ENCODE measurements around the gene STPG3.
A peak's percentile ranks its signal among the peaks of the same experiment; 100 is the strongest.

The STPG3 gene

DNA sequence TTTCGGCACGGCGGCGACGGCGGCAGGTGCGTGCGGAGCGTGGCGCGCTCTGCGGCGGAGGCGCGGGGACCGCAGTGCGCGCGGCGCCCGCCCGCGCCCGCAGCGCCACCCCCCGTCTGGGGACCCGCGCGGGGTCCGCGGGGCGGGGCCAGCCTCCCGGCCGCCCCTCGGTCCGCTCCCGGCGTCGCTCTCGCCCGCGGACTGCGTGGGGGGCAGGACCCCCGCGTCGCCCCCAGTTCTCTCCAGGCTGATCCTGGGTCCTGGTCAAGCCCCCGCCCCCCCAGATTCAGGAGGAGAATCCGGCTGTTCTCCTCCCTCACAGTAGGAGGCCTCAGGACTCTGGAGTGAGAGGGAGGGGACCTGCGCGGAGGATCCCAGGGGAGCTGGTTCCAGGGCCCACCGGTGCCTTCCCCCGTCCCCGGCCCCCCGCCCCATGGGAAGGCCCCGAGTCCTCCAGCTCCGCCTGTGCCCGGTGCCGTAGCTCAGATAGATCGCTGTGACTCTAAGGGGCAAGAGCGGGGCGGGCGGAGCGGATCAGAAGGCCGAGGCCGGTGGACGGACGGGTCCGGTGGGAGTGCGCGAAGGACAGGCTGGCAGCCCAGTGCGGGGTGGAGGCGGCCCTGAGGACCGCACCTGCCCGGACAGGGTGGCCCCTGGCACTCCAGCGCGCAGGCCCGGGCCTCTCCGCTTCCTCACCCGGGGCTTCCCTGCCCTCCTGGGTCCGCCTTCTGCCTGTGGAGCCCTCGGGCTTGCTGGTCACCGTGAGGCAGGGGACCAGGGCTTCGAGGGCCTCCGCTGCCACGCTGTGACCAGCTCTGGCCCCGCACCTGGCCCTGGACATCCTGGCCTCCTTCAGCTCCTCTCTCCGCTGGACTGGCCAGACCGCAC, 28.7 kb upstream of the STPG3 start, which contains the start of gene RNF208:
Gene RNF208, minus strand, starts transcription at position 51 of the 888 bp plus-strand sequence. CDS start 1,028 bp downstream, outside the sequence.
- DNase-seq (ENCODE audit: low spot score) = no peak

GRCh38 chr9:137223078-137223970, 27.8 kb upstream of the STPG3 start:
- peak; percentile 97 for DNase-seq (ENCODE audit: low spot score)

GRCh38 chr9:137224830-137225694, 26.0 kb upstream of the STPG3 start, which contains the start of gene CYSRT1:
TSS of gene CYSRT1 (plus strand) at chr9:137225174. CDS start at chr9:137225622, 448 bp downstream.
- DNase-seq (ENCODE audit: low spot score) = no peak

DNA sequence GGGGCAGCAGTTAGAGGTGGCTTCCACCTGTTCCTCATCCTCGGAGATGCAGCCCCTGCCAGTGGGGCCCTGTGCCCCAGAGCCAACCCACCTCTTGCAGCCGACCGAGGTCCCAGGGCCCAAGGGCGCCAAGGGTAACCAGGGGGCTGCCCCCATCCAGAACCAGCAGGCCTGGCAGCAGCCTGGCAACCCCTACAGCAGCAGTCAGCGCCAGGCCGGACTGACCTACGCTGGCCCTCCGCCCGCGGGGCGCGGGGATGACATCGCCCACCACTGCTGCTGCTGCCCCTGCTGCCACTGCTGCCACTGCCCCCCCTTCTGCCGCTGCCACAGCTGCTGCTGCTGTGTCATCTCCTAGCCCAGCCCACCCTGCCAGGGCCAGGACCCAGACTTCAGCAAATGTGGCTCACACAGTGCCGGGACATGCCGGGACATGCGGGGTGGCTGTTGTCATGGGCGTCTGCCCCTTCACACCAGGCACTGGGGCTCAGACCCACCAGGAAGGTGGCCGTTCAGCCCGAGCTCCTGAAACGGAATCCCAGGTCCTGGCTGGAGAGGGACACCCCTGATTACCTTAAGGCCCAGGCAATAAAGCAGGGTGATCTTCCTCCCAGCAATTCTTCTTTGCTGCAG, 25.3 kb upstream of the STPG3 start:
- no peak for DNase-seq (ENCODE audit: low spot score)

DNA sequence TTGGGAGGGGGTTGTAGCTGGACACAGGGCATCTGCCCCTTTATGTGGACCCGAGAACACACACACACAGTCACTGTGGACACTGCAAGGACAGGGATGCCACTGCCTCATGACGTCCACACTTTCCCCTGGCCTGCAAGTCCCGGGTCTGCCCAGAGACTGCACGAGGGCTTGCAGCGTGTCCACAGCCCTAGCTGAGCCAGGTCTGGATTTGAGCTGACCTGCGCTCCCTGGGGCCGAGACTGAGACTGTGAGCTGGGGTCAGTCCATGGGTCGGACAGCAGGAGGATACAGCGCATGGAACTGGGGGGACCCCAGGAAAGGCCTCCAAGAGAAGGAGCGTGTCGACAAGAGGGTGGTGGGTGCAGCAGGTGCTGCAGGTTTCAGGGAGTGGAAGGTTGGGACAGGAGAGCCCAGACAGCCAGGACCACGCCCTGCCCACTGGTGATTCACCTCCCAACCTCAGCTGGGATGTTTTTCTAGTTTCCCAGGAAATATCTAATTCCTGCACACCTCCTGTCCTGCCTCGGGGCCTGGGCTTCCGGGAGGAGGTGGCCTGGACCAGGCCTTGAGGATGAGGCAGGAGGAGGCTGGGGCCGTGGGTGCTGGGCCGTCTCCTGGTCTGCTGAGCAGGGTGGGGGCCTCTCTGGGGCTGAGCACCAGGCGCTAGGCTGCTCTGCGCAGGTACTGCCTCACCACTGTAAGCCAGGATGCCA, 24.6 kb upstream of the STPG3 start:
- no peak for DNase-seq (ENCODE audit: low spot score)

- DNase-seq (ENCODE audit: low spot score) = peak; percentile 80
Observed at GRCh38 chr9:137227054-137227852, 23.8 kb upstream of the STPG3 start, which contains the start of gene RNF224. TSS of gene RNF224 (plus strand) at chr9:137227502. CDS start at chr9:137228336, 834 bp downstream.

DNA sequence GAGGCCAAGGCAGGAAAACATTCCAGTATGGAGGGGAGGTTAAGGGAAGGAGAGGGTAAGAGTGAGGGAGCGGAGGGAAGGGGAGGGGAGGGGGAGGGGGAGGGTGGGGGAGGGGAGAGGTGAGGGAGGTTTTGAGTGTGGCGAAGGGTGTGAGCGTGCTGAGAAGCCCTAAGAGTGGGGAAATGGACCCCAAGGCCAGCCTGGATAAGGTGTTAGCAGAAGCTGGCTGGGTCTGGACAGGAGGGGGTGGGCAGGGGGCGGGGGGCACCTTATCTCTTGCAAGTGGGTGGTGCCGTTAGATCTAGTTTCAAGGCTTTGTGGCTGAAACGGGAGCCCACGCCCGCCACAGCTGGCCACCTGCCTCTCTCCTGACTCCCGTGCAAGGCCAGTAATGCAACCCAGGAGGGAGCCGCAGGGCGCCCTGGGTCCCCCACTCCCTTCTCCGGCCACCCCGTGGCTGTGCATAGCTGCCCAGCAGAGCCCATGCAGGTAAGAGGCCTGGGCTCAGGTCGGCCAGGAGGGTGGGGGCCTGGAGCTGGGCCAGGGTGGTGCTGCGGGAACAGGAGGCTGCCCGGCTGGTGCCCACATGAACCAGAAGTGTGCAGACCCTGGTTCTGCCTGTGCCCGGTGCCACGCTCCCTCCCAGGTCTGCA, 23.1 kb upstream of the STPG3 start:
- DNase-seq (ENCODE audit: low spot score) = no peak

DNA sequence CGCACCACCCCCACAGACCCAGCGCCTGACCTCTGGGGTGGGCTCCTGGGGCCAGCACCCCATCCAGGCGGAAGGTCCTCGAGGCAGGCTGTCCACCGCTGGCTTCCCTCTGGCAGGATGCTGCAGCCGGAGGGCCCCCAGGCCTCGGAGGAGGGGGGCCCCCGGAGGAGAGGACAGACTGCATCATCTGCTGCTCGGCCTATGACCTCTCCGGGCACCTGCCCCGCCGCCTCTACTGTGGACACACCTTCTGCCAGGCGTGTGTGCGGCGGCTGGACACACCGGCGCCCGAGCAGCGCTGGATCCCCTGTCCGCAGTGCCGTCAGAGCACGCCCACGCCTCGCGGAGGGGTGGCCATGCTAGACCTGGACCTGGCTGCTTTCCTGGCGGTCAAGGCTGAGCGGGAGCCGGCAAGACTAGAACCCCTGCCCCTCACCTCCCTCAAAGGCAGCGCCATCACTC, 22.5 kb upstream of the STPG3 start:
- no peak for DNase-seq (ENCODE audit: low spot score)

GRCh38 chr9:137228968-137229896, 21.9 kb upstream of the STPG3 start:
- no peak for DNase-seq (ENCODE audit: low spot score)

DNA sequence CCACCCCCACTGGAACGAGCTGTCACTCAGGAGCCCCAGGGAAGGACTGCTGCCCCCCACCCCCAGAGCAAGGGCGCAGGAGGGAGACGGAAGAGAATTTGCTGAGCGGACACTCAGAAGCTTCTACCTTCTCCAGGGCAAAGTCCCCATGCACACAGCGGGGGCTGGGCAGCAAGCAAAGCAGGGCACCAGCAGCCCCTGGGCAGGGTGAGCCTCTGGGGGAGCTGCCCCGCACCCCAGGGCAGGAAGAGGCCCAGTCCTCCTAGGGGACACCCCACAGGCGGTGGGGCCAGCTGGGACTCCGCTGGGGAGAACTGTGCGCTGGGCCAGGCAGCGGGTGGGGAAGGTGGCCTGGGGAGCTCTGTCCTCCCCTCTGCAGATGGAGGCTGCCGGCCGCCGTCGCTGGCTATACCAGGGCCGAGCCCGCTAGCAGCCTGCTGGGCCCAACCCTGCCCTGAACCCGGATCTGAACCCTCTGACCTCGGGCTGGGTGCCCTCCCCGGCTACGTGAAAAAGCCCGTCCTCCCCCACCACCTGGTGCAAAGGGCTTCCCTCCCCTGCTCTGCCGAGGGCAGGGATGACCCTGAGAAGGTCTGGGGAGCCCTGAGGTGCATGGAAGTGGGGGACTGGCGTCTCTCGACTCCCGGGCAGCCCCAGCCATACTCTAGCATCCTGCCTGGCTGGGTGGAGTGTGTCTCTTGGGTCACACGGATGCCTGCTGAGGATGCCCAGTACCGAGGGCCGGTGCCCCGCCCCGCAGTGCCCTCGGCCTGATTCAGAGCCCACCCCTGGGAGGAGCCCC, 21.0 kb upstream of the STPG3 start:
- DNase-seq (ENCODE audit: low spot score) = no peak

GRCh38 chr9:137230705-137231371, 20.2 kb upstream of the STPG3 start, which contains the start of gene SLC34A3:
TSS of gene SLC34A3 (plus strand) at chr9:137230901. CDS start at chr9:137231703, 802 bp downstream.
- no peak for DNase-seq (ENCODE audit: low spot score)

DNA sequence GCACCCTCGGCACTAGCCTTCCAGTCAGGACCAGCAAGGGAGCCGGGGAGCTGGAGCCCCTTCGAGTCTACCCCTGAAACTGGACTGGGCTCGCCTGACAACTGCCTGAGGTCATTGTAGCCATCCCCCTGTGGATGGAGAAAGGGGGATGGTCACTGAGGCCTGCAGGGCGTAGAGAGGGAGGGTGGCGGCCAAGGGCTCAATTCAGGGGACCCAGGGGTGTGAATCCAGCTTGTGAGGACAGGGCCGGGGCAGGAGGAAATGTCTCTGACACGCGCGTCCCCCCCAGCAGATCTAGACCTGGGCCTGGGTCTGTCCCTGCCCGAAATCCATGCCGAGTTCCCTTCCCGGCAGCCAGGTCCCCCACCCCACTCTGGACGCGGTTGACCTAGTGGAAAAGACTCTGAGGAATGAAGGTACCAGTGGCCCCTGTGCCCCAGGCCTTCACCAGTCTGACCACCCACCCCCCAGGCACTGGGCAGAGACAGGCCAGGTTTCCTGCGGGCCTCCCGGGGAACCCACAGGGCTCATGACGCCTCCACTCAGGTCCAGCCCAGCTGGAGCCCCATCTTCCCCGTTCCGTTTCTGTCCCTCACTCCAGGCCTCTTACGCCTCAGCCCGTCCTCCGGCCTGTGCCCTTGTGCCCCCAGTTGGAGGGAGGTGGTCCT, 19.6 kb upstream of the STPG3 start:
- no peak for DNase-seq (ENCODE audit: low spot score)

GRCh38 chr9:137232101-137232500, 19.0 kb upstream of the STPG3 start:
- DNase-seq (ENCODE audit: low spot score) = no peak

DNA sequence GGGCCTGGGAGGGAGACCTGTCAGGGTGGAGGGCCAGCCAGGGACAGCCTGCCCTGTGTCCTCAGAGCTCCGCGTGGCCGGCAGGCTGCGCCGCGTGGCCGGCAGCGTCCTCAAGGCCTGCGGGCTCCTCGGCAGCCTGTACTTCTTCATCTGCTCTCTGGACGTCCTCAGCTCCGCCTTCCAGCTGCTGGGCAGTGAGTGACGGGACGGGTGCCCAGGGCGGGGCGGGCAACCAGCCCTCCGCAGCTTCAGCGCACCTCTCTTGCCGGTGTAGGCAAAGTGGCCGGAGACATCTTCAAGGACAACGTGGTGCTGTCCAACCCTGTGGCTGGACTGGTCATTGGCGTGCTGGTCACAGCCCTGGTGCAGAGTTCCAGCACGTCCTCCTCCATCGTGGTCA, 18.6 kb upstream of the STPG3 start:
- no peak for DNase-seq (ENCODE audit: low spot score)

- DNase-seq (ENCODE audit: low spot score) = no peak
Observed at GRCh38 chr9:137233143-137233980, 17.7 kb upstream of the STPG3 start.
